ENCODE measurements around the gene BDP1.

The BDP1 gene

GRCh38 chr5:71587766-71588532 is 132.5 kb downstream of the BDP1 start:
- no peak for DNase-seq
- H2AK5ac ChIP-seq (ENCODE audit: low read length), result no peak overlapping the region

DNA sequence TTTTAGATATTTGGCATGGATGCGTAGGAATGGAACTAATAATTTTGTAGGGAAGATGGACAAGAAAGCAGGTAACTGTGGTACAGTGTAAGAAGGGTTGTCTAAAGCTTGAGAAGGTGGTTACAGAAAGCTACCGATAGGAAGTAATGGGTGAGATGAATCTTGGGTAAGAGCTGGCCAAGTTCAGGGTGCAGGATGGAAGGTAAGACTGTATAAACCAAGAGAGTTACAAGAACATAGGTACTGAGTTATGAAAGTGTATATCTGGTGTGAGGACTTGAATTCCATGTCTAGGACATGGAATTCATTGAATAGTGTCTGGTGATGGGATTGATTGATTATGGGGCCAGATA is 133.1 kb downstream of the BDP1 start:
- Histone ChIP-seq H4K12ac (ENCODE audit: low read depth, low read length) (no peak overlapping the region), H3K79me1 (ENCODE audit: low read length) (peaks cover 7% of the 10 kb centered on the region), H3K9me3 (ENCODE audit: insufficient read depth, low read depth, low read length) (no peaks in the 10 kb centered on the region), H3K23ac (ENCODE audit: low read length) (no peak overlapping the region), H3K4me2 (ENCODE audit: low read length) (no peak overlapping the region), H3K79me2 (ENCODE audit: control insufficient read depth, insufficient read depth, low read length, poor library complexity) (peaks cover 5% of the 10 kb centered on the region), H3K4me3 (ENCODE audit: low read depth, low read length) (no peak overlapping the region), H2BK12ac (ENCODE audit: low read length) (no peak overlapping the region), H3K4me1 (ENCODE audit: control insufficient read depth in 1 of 2, insufficient read depth in 2 of 2, low read length in 2 of 2) (peaks cover 2 to 3% of the 10 kb centered on the region in 2 experiments), H3K27ac (ENCODE audit: low read depth, low read length) (no peak overlapping the region), H3K18ac (ENCODE audit: low read length) (no peak overlapping the region), H3K36me3 (ENCODE audit: control insufficient read depth in 1 of 2, insufficient read depth in 2 of 2, low read length in 2 of 2) (no peaks in the 10 kb centered on the region), H2AFZ (ENCODE audit: insufficient read depth, low read length, poor library complexity) (no peak overlapping the region), H2BK5ac (ENCODE audit: low read depth, low read length, poor library complexity) (no peak overlapping the region), H3K4ac (ENCODE audit: low read depth, low read length) (no peak overlapping the region), H4K91ac (ENCODE audit: low read depth, low read length) (no peak overlapping the region), H2BK120ac (ENCODE audit: insufficient read depth, low read length, poor library complexity) (no peak overlapping the region), H2AK5ac (ENCODE audit: low read length) (no peak overlapping the region), H4K8ac (ENCODE audit: low read depth, low read length) (no peak overlapping the region), H3K27me3 (ENCODE audit: insufficient read depth, low read length) (no peaks in the 10 kb centered on the region), H3K9ac (ENCODE audit: low read length) (no peak overlapping the region), H3K14ac (ENCODE audit: low read length) (no peak overlapping the region)
- no CpG with 5 or more reads among the region's 2 CpGs for WGBS (ENCODE audit: extremely low coverage, insufficient coverage, insufficient read length)
- no peak for DNase-seq

More at GRCh38 chr5:71587766-71588532, 132.5 kb downstream of the BDP1 start:
- Histone ChIP-seq H3K27ac (ENCODE audit: low read depth, low read length) (no peak overlapping the region), H2BK120ac (ENCODE audit: insufficient read depth, low read length, poor library complexity) (no peak overlapping the region), H4K12ac (ENCODE audit: low read depth, low read length) (peak overlapping the region; percentile 26), H3K79me2 (ENCODE audit: control insufficient read depth, insufficient read depth, low read length, poor library complexity) (peaks cover 5% of the 10 kb centered on the region), H3K23ac (ENCODE audit: low read length) (no peak overlapping the region), H3K4ac (ENCODE audit: low read depth, low read length) (peak overlapping the region; percentile 61), H3K27me3 (ENCODE audit: insufficient read depth, low read length) (no peaks in the 10 kb centered on the region), H4K91ac (ENCODE audit: low read depth, low read length) (peak overlapping the region; percentile 74), H3K18ac (ENCODE audit: low read length) (no peak overlapping the region), H3K9me3 (ENCODE audit: insufficient read depth, low read depth, low read length) (no peaks in the 10 kb centered on the region), H3K4me1 (ENCODE audit: control insufficient read depth in 1 of 2, insufficient read depth in 2 of 2, low read length in 2 of 2) (peaks cover 2 to 3% of the 10 kb centered on the region in 2 experiments), H2BK12ac (ENCODE audit: low read length) (no peak overlapping the region), H3K79me1 (ENCODE audit: low read length) (peaks cover 7% of the 10 kb centered on the region), H2AFZ (ENCODE audit: insufficient read depth, low read length, poor library complexity) (peak overlapping the region; percentile 85), H4K8ac (ENCODE audit: low read depth, low read length) (peak overlapping the region; percentile 92), H3K36me3 (ENCODE audit: control insufficient read depth in 1 of 2, insufficient read depth in 2 of 2, low read length in 2 of 2) (no peaks in the 10 kb centered on the region), H3K9ac (ENCODE audit: low read length) (no peak overlapping the region), H3K14ac (ENCODE audit: low read length) (no peak overlapping the region), H3K4me3 (ENCODE audit: low read depth, low read length) (peak overlapping the region; percentile 84), H2BK5ac (ENCODE audit: low read depth, low read length, poor library complexity) (no peak overlapping the region), H3K4me2 (ENCODE audit: low read length) (peak overlapping the region; percentile 68)
- no CpG with 5 or more reads among the region's 19 CpGs for WGBS (ENCODE audit: extremely low coverage, insufficient coverage, insufficient read length)

GRCh38 chr5:71589903-71590302 is 134.5 kb downstream of the BDP1 start:
- Histone ChIP-seq H2AFZ (ENCODE audit: insufficient read depth, low read length, poor library complexity) (no peak overlapping the region), H4K91ac (ENCODE audit: low read depth, low read length) (no peak overlapping the region), H3K9ac (ENCODE audit: low read length) (no peak overlapping the region), H3K4me2 (ENCODE audit: low read length) (no peak overlapping the region), H3K4me3 (ENCODE audit: low read depth, low read length) (no peak overlapping the region), H3K27me3 (ENCODE audit: insufficient read depth, low read length) (no peaks in the 10 kb centered on the region), H3K9me3 (ENCODE audit: insufficient read depth, low read depth, low read length) (no peaks in the 10 kb centered on the region), H3K4me1 (ENCODE audit: control insufficient read depth in 1 of 2, insufficient read depth in 2 of 2, low read length in 2 of 2) (peaks cover 2 to 3% of the 10 kb centered on the region in 2 experiments), H3K36me3 (ENCODE audit: control insufficient read depth in 1 of 2, insufficient read depth in 2 of 2, low read length in 2 of 2) (peaks cover 0 to 1% of the 10 kb centered on the region in 2 experiments), H4K8ac (ENCODE audit: low read depth, low read length) (no peak overlapping the region), H3K27ac (ENCODE audit: low read depth, low read length) (no peak overlapping the region), H4K12ac (ENCODE audit: low read depth, low read length) (no peak overlapping the region), H3K4ac (ENCODE audit: low read depth, low read length) (peak overlapping the region; percentile 24), H3K23ac (ENCODE audit: low read length) (no peak overlapping the region), H3K79me1 (ENCODE audit: low read length) (peaks cover 7% of the 10 kb centered on the region), H2AK5ac (ENCODE audit: low read length) (no peak overlapping the region), H3K79me2 (ENCODE audit: control insufficient read depth, insufficient read depth, low read length, poor library complexity) (peaks cover 5% of the 10 kb centered on the region), H3K14ac (ENCODE audit: low read length) (no peak overlapping the region), H2BK120ac (ENCODE audit: insufficient read depth, low read length, poor library complexity) (no peak overlapping the region), H3K18ac (ENCODE audit: low read length) (no peak overlapping the region), H2BK5ac (ENCODE audit: low read depth, low read length, poor library complexity) (no peak overlapping the region), H2BK12ac (ENCODE audit: low read length) (no peak overlapping the region)
- no CpG with 5 or more reads among the region's 2 CpGs for WGBS (ENCODE audit: extremely low coverage, insufficient coverage, insufficient read length)
- DNase-seq, result no peak

- Histone ChIP-seq H2AK5ac (ENCODE audit: low read length) (no peak overlapping the region), H3K4ac (ENCODE audit: low read depth, low read length) (no peak overlapping the region), H3K36me3 (ENCODE audit: control insufficient read depth in 1 of 2, insufficient read depth in 2 of 2, low read length in 2 of 2) (peaks cover 0 to 1% of the 10 kb centered on the region in 2 experiments), H3K18ac (ENCODE audit: low read length) (no peak overlapping the region), H3K79me2 (ENCODE audit: control insufficient read depth, insufficient read depth, low read length, poor library complexity) (peaks cover 5% of the 10 kb centered on the region), H2BK12ac (ENCODE audit: low read length) (no peak overlapping the region), H4K12ac (ENCODE audit: low read depth, low read length) (no peak overlapping the region), H4K91ac (ENCODE audit: low read depth, low read length) (no peak overlapping the region), H2BK5ac (ENCODE audit: low read depth, low read length, poor library complexity) (no peak overlapping the region), H3K23ac (ENCODE audit: low read length) (no peak overlapping the region), H3K4me1 (ENCODE audit: control insufficient read depth in 1 of 2, insufficient read depth in 2 of 2, low read length in 2 of 2) (peaks cover 2 to 3% of the 10 kb centered on the region in 2 experiments), H3K9me3 (ENCODE audit: insufficient read depth, low read depth, low read length) (no peaks in the 10 kb centered on the region), H3K4me2 (ENCODE audit: low read length) (no peak overlapping the region), H3K27me3 (ENCODE audit: insufficient read depth, low read length) (no peaks in the 10 kb centered on the region), H3K9ac (ENCODE audit: low read length) (no peak overlapping the region), H2BK120ac (ENCODE audit: insufficient read depth, low read length, poor library complexity) (no peak overlapping the region), H4K8ac (ENCODE audit: low read depth, low read length) (no peak overlapping the region), H3K27ac (ENCODE audit: low read depth, low read length) (no peak overlapping the region), H3K14ac (ENCODE audit: low read length) (no peak overlapping the region), H3K79me1 (ENCODE audit: low read length) (peaks cover 7% of the 10 kb centered on the region), H2AFZ (ENCODE audit: insufficient read depth, low read length, poor library complexity) (no peak overlapping the region), H3K4me3 (ENCODE audit: low read depth, low read length) (no peak overlapping the region)
- DNase-seq, result no peak
Measured at GRCh38 chr5:71591100-71591499, 135.6 kb downstream of the BDP1 start.
